Transverse colon (tissue), 4 donors: ENCODE measurements around the gene TGOLN2.

ENCODE experiments used
- CTCF ChIP-seq, 5 experiments: fragments of 200-600 bp in 3 of 5; fragments of 450-650 bp in 2 of 5; sonication (generic) in 3 of 5; IDR thresholded peaks; 1 replicate in 2 of 5; 2 replicates in 3 of 5; pipeline ENCODE4 v1.5.1; 2016 to 2017; ENCODE audit warnings: antibody characterized with exemption in 5 of 5, inconsistent platforms in 3 of 5, mild to moderate bottlenecking in 2 of 5, moderate library complexity in 1 of 5
- EP300 ChIP-seq: sonication (generic); formaldehyde crosslinking; IDR thresholded peaks from one replicate; pipeline ENCODE4 v1.6.1; 2017; ENCODE audit warnings: antibody characterized with exemption, low read depth
- POLR2AphosphoS5 ChIP-seq, 3 donors: sonication (generic); formaldehyde crosslinking; IDR thresholded peaks; one replicate each; pipeline ENCODE4 v1.6.1; 2016; ENCODE audit warnings: antibody characterized with exemption in 3 of 3

- no peak for TF ChIP-seq CTCF (IDR thresholded peaks at IDR 0.05)
- no peak for TF ChIP-seq POLR2AphosphoS5 (IDR thresholded peaks at IDR 0.05)
- no peak for TF ChIP-seq EP300
Observed at GRCh38 chr2:85281553-85281952, 46.2 kb downstream of the TGOLN2 start.
